KBM-7 (cell line): ENCODE results near the gene SCAF8.
"Not testable (repeated sequence)": the region's sequence is repeated elsewhere in the genome, so short reads cannot be mapped to it uniquely, and the experiment has no call there.

Experiments used
- DNase-seq: peaks from one replicate; pipeline ENCODE4 v3.0.0-alpha.2; 2015
- in situ Hi-C: fragments of 300-500 bp; cut with MboI; formaldehyde crosslinking; loops from 2 replicates; pipeline ENCODE4 v1.14.3; 2020; ENCODE audit warnings: low sequenced_read_pairs, low pct_unique_long_range_greater_than_20kb, mixed read lengths

SCAF8 gene

GRCh38 chr6:154732538-154733182 is 556 bp upstream of the SCAF8 start:
- in situ Hi-C loops, result no loop called here
- no peak for DNase-seq

- peak; percentile 92 for DNase-seq
- in situ Hi-C loops, result no loop called here
Measured at GRCh38 chr6:154733626-154734382, 588 bp downstream of the SCAF8 start.

- in situ Hi-C loops, result no loop called here
- peak; percentile 61 for DNase-seq
Measured at GRCh38 chr6:154736618-154737259, 3.5 kb downstream of the SCAF8 start.

GRCh38 chr6:154737424-154737823 is 4.2 kb downstream of the SCAF8 start:
- in situ Hi-C loops, result no loop called here
- DNase-seq, result no peak

GRCh38 chr6:154738551-154738961 is 5.3 kb downstream of the SCAF8 start:
- in situ Hi-C loops, result no loop called here
- no peak for DNase-seq

- DNase-seq, result no peak
- in situ Hi-C loops, result no loop called here
Measured at GRCh38 chr6:154740658-154741057, 7.4 kb downstream of the SCAF8 start.

- in situ Hi-C loops, result no loop called here
- DNase-seq, result no peak
Measured at GRCh38 chr6:154742891-154743290, 9.7 kb downstream of the SCAF8 start.

- DNase-seq, in situ Hi-C loops: not testable (repeated sequence)
Measured at GRCh38 chr6:154744029-154744745, 11.0 kb downstream of the SCAF8 start.

GRCh38 chr6:154745243-154745642 is 12.0 kb downstream of the SCAF8 start:
- no peak for DNase-seq
- in situ Hi-C loops, result no loop called here

GRCh38 chr6:154749341-154749740 is 16.1 kb downstream of the SCAF8 start:
- in situ Hi-C loops, result no loop called here
- no peak for DNase-seq

- no peak for DNase-seq
- in situ Hi-C loops, result no loop called here
Measured at GRCh38 chr6:154751011-154751800, 18.0 kb downstream of the SCAF8 start.

- no peak for DNase-seq
- in situ Hi-C loops, result no loop called here
Measured at GRCh38 chr6:154752022-154752421, 18.8 kb downstream of the SCAF8 start.

GRCh38 chr6:154754152-154754551 is 20.9 kb downstream of the SCAF8 start:
- in situ Hi-C loops, result no loop called here
- no peak for DNase-seq

- no peak for DNase-seq
- in situ Hi-C loops, result no loop called here
Measured at GRCh38 chr6:154757352-154758050, 24.3 kb downstream of the SCAF8 start.

- no peak for DNase-seq
- in situ Hi-C loops, result no loop called here
Measured at GRCh38 chr6:154758125-154758524, 24.9 kb downstream of the SCAF8 start.

GRCh38 chr6:154763650-154764049 is 30.4 kb downstream of the SCAF8 start:
- in situ Hi-C loops, result no loop called here
- DNase-seq, result no peak

- no peak for DNase-seq
- in situ Hi-C loops, result no loop called here
Measured at GRCh38 chr6:154765273-154765672, 32.1 kb downstream of the SCAF8 start.

- DNase-seq, result no peak
- in situ Hi-C loops, result no loop called here
Measured at GRCh38 chr6:154766288-154766687, 33.1 kb downstream of the SCAF8 start.
